HFF-Myc (cell line): ENCODE measurements around the gene IL1B.

ENCODE experiments used
- DNase-seq: peaks from one replicate; pipeline ENCODE4 v3.0.0-alpha.2; 2011; ENCODE audit warnings: low read depth; ENCODE audit errors: extremely low read depth
- H3K4me3 ChIP-seq: replicated peaks from 2 replicates; pipeline ENCODE4 v1.5.1; 2011; ENCODE audit warnings: low read depth, mild to moderate bottlenecking, control low read depth, low read length
- TF ChIP-seq, protein P1 (sequence below): IDR thresholded peaks from 2 replicates; pipeline ENCODE4 v1.5.1; 2012; ENCODE audit warnings: mild to moderate bottlenecking, low read depth, low read length, control low read depth; ENCODE audit errors: missing control alignments

The IL1B gene

DNA sequence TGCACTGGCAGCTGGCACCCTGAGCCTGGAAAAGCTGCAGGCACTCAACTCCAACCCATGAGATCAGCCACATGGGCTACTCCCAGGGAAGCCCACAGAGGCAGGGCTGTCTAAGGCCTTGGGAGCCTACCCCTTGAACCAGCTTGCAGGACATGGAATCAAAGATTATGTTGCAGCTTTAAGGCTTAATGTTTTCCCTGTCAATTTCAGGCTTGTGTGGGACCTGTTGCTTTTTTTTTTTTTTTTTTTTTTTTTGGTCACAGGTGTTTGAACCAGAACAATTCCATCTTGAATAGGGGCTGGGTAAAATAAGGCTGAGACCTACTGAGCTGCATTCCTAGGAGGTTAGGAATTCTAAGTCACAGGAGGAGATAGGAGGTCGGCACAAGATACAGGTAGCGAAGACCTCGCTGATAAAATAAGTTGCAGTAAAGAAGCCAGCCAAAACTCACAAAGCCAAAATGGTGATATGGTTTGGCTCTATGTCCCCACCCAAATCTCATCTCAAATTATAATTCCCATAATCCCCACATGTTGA lies 44.8 kb downstream of the IL1B start:
- H3K4me3 ChIP-seq: no peak overlapping the region
- DNase-seq: no peak
- TF ChIP-seq, protein P1, sequence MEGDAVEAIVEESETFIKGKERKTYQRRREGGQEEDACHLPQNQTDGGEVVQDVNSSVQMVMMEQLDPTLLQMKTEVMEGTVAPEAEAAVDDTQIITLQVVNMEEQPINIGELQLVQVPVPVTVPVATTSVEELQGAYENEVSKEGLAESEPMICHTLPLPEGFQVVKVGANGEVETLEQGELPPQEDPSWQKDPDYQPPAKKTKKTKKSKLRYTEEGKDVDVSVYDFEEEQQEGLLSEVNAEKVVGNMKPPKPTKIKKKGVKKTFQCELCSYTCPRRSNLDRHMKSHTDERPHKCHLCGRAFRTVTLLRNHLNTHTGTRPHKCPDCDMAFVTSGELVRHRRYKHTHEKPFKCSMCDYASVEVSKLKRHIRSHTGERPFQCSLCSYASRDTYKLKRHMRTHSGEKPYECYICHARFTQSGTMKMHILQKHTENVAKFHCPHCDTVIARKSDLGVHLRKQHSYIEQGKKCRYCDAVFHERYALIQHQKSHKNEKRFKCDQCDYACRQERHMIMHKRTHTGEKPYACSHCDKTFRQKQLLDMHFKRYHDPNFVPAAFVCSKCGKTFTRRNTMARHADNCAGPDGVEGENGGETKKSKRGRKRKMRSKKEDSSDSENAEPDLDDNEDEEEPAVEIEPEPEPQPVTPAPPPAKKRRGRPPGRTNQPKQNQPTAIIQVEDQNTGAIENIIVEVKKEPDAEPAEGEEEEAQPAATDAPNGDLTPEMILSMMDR: no peak

DNA sequence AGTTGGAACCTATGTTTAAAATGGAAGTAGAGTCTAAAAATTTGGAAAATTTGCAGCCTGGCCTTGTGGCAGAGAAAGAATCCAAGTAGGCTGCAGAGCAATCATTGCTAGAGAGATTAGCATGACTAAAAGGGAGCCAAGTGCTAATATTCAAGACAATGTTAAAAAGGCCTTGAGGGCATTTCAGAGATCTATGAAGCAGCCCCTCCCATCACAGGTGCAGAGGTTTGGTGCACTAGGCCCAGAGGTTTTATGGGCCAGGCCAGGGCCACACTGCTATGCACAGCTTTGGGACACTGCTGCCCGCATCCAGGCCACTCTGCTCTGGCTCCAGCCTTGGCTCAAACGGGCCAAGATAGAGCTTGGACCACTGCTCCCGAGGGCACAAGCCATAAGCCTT lies 45.6 kb downstream of the IL1B start:
- TF ChIP-seq, protein P1: no peak
- H3K4me3 ChIP-seq: no peak overlapping the region
- no peak for DNase-seq

DNA sequence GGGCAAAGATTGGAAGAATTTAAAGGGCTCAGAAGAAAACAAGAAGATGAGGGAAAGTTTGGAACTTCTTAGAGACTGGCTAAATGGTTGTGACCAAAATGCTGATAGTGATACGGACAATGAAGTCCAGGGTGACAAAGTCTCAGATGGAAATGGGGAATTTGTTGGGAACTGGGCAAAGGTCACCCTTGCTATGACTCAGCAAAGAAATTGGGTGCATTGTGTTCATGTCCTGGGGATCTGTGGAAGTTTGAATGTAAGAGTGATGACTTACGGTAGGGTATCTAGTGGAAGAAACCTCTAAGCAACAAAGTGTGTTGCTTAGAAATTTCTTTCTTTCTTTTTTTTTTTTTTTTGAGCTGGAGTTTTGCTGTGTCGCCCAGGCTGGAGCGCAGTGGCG lies 46.3 kb downstream of the IL1B start:
- H3K4me3 ChIP-seq: no peak overlapping the region
- TF ChIP-seq, protein P1: no peak
- DNase-seq: no peak

DNA sequence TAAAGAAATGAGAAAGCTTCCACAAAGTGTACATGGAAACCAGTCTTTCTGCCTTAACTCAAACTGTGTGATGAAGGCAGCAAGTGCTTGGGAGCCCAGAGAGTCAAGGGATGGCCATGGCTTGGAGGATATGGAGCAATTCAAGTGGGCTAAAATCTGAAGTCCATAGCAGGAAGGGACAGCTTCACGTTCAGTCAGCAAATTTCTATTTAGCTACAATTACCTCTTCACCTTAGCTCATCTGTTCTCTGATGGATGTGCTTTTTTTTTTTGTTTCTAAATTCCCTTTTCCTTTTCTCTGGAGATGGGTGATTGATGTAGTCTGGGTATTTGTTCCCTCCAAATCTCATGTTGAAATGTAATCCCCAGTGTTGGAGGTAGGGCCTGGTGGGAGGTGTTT lies 47.4 kb downstream of the IL1B start:
- TF ChIP-seq, protein P1: no peak
- DNase-seq: no peak
- H3K4me3 ChIP-seq: no peak overlapping the region

DNA sequence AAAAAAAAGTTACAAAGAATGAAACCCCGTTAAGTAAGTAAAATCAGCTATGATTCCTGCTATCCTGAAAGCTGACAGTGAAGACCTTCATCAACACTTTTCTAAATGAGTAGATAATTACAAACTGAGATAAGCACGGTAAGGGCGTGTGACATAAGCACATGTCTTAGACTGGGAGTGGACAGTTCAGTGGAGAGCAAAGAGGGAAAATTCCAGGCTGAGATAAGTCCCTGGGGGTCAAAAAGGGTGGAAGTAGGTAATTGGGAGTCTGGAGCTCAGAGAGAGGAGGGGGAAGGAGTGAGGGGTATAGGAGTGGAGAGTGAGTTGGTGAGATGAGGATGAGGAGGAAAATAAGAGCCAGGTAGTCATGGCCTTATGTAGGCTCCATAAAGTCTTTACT lies 47.9 kb downstream of the IL1B start:
- DNase-seq: no peak
- no peak overlapping the region for H3K4me3 ChIP-seq
- TF ChIP-seq, protein P1: no peak

DNA sequence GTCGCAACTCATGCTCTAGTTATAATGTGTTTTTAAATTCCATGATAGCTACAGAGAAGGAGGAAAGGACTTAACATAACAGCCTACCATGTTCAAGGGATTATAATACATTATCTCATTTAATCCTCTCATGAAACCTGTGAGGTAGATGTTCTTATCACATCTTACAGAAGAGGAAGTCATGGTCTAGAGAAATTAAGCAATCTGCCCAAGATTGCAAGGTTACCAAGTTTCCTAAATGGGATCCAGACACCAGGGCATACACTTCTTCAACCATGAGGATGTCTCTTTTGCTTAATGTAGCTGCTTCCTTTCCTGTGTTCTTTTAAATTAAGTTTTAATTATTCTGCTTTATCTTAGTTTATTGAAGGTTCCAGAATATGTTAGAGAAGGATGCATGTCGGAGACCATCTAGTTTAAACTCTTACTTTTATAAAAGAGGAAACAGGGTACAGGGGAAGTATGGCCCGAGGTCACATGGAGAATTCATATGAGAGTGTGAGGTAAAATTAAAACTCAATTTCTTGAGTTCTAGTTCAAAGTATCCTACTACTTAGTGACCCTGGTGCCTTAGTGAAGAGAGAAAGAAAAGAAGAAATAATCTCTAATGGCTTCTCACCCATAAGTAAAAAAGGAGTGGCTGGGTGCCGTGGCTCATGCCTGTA lies 48.7 kb downstream of the IL1B start:
- H3K4me3 ChIP-seq: no peak overlapping the region
- TF ChIP-seq, protein P1: no peak
- DNase-seq: no peak

DNA sequence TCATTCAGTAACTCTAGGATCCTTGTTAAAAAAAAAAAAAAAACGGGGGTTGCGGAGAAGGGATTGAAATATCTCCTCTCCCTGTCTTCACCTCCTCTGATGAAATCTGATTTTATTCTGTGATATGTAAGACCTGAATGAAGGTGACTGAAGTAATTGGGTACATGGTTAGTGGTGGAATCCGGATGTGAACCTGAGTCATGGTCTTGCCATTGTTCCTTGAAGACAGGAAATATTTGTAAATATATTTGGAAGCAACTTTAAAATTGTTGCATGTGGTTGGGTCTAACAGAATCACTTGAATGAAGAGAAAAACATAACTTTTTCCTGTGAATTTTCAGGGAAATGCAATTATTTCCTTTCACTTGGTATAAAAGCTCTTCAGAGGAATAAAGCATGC lies 49.3 kb downstream of the IL1B start:
- no peak overlapping the region for H3K4me3 ChIP-seq
- no peak for DNase-seq
- TF ChIP-seq, protein P1: no peak
